Astrocyte of the spinal cord (primary cell): ENCODE results near the gene RYR3.

ENCODE experiments used
- DNase-seq: peaks from one replicate; pipeline ENCODE4 v3.0.0; 2011; ENCODE audit warnings: low read depth, low spot score
- H3K4me3 ChIP-seq: 2 replicates; pipeline ENCODE4 v1.5.1; 2011; ENCODE audit warnings: low read depth, mild to moderate bottlenecking, low read length, moderate library complexity
- CTCF ChIP-seq: IDR thresholded peaks from 2 replicates; pipeline ENCODE4 v1.5.1; 2012; ENCODE audit warnings: low read depth, mild to moderate bottlenecking, low read length, inconsistent platforms
- in situ Hi-C: cut with HindIII; loops from 2 replicates; pipeline ENCODE4 v1.10.0; 2017; ENCODE audit warnings: low sequenced_read_pairs

The RYR3 gene

GRCh38 chr15:33454346-33454745 lies 143.6 kb downstream of the RYR3 start:
- no peak for TF ChIP-seq CTCF
- in situ Hi-C loops, result no loop called here
- DNase-seq, result no peak
- H3K4me3 ChIP-seq, result no peak overlapping the region

- no peak for DNase-seq
- TF ChIP-seq CTCF, result no peak
- in situ Hi-C loops, result no loop called here
- no peak overlapping the region for H3K4me3 ChIP-seq
Observed at GRCh38 chr15:33454996-33455395, 144.2 kb downstream of the RYR3 start.

GRCh38 chr15:33458421-33458820 lies 147.7 kb downstream of the RYR3 start:
- in situ Hi-C loops, result no loop called here

GRCh38 chr15:33460166-33460805 lies 149.5 kb downstream of the RYR3 start:
- no peak overlapping the region for H3K4me3 ChIP-seq
- in situ Hi-C loops, result no loop called here
- no peak for DNase-seq
- TF ChIP-seq CTCF, result no peak

More at GRCh38 chr15:33458421-33458820, 147.7 kb downstream of the RYR3 start:
- no peak for TF ChIP-seq CTCF
- H3K4me3 ChIP-seq, result no peak overlapping the region
- no peak for DNase-seq

- in situ Hi-C loops, result no loop called here
- no peak for TF ChIP-seq CTCF
- no peak for DNase-seq
- no peak overlapping the region for H3K4me3 ChIP-seq
Observed at GRCh38 chr15:33461671-33462070, 150.9 kb downstream of the RYR3 start.

- in situ Hi-C loops, result no loop called here
- DNase-seq, result no peak
- TF ChIP-seq CTCF, result no peak
- H3K4me3 ChIP-seq, result no peak overlapping the region
Observed at GRCh38 chr15:33467146-33467815, 156.5 kb downstream of the RYR3 start.

GRCh38 chr15:33467816-33468163 lies 157.0 kb downstream of the RYR3 start:
- H3K4me3 ChIP-seq, result no peak overlapping the region
- in situ Hi-C loops, result no loop called here

More at GRCh38 chr15:33467816-33468163, 157.0 kb downstream of the RYR3 start:
- no peak for TF ChIP-seq CTCF
- DNase-seq, result no peak
